ENCODE measurements around the gene KCNJ5.
A peak's percentile ranks its signal among the peaks of the same experiment; 100 is the strongest.

KCNJ5 gene

DNA sequence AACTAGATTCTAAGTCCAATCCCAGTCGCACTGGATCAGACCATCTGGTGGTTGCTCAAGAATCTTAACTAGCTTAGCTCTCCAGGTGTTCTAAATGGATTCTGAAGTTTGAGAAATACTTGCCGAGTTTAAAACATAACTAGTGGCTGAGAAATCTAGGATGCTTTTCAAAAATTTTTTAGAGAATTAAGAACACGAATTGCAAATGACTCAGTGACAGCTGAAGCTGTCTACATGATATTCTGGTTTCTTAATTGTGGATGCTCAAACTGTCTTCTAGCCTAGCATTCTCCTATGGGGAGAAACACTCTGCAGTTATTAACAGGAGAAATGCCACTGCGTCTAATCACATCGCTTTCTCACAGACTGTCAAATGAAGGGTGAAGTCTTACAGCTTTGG lies 71.7 kb downstream of the KCNJ5 start:
- no peak for DNase-seq

- DNase-seq = no peak
Measured at GRCh38 chr11:128963744-128964325, 72.7 kb downstream of the KCNJ5 start.

DNA sequence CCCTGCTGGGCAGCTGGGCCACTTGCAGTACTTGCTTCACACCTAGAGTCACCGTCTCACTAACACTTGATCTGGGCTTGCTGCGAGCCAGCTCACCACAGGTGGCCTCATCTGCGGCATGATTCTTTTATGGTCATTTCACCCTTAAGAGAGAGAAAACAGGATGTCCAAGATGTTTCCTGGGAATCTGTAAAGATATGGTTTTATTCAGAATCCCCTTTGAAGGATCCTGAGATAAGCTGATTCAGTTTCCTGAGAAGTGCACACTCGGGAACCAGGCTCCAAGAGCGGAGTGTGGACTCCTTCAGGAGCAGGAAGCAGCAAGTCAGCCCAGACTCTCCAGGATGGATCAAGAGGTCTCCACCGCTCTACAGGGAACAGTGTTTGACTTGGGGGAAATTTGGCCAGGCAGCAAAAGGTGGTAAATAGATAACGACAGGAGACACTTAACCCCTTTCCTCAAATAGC lies 73.3 kb downstream of the KCNJ5 start:
- DNase-seq = peak; percentile 73

DNA sequence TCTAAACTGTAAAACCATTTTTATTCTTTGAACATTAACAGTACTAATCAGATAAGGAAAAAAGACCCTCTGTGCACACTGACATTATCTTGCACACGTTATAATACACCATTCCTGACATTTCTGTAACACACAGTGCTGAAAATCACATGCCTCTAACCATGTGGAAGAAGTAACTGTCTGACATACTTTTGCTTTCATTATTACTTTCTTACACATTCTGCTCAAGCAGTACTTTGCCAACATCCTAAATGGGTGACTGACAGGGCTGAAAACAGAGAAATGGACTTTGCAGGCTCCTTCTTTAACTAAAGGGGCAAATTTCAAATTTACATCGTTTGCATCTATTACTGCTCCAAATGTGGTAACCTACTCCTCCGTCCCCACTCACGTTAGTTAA lies 74.3 kb downstream of the KCNJ5 start:
- no peak for DNase-seq

DNA sequence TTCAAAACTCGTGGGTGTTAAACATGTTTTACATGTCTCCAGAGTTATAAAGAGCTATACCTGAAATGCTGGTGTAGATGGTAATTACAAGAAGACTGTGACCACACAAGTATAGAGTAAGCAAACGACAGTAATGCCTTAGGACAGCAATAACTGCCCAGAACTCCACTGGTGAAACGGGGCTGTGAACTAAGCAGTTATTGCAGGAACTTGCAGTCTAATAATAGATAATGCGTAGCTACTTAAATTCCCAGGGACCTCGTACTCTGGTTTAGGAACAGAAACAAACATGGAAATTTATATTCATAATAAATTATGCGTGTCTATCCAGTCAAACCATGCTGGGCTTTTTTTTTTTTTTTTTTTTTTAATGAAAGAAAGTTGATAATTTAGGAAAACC lies 76.4 kb downstream of the KCNJ5 start:
- DNase-seq = no peak

DNA sequence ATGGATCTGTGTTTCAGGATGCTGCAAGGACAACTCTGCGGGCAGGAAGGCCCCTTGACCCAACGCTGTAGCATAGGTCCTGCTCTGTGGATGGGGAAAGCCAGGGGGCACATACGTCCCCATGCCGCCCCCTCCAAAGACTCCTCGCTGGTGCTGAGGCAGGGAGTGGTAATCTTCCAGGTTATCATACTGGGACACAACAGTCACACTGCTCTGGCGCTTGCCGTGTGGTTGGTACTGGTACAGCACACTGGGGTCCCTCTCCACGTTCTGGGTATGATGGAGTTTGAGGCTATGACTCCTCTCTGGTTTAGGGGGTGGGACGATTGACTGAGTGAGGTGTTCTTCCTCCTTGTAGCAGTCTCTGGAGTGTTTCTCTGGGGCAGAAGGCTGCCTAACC lies 77.8 kb downstream of the KCNJ5 start:
- DNase-seq = no peak

All from NCI-H510A treated with DMSO at 0.1 percent for 48 hours (cell line).